AG09309 (cell line): ENCODE measurements around the gene CD34.

Source experiments
- DNase-seq: peaks from one replicate; pipeline ENCODE4 v3.0.0-alpha.2; 2010; ENCODE audit warnings: low read depth
- H3K4me3 ChIP-seq: 2 replicates; pipeline ENCODE4 v1.5.1; 2011; ENCODE audit warnings: mild to moderate bottlenecking, low read depth, low read length, moderate library complexity; ENCODE audit not compliant: control insufficient read depth
- TF ChIP-seq, protein P1 (sequence below): IDR thresholded peaks from 2 replicates; pipeline ENCODE4 v1.5.1; 2011; ENCODE audit warnings: mild to moderate bottlenecking, low read depth, low read length, inconsistent platforms; ENCODE audit not compliant: insufficient read depth, control insufficient read depth; ENCODE audit errors: missing control alignments

CD34 gene

DNA sequence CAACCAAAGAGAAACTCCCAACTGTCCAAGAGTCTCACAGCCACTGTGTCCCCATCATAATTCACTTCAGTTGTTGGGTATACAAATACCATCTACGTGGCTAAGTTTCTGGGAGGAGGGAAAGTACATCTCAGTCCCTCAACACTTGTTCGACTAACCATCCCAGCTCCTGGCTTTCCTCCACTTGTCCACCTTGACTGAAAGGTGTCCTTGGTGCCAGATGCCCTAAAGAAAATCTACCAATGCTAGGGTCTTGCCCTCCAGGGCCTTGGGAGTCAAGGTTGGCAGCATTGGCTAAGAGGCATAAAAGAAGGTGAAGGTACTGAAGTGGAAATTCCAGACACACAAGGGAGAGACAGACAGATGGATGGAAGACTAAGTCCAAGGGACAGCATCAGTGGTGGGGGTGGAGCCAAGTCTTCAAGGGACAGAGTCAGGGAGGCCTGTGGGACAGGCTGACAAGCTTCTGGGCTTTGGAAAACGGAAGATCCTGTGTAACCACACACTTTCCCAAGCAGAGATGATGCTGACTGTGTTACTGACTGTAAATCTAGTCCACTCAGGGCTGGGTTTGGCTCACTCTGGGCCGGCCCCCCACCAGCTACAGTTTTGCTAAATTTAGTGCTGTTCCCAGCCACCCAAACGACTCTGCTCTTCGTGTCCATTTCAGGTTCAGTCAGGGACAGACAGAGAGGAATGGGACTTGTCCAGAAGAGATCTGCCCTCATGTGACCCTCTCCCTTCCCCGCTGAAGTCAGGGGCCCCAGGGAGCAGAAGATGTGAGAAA lies 60.1 kb downstream of the CD34 start:
- DNase-seq: no peak
- no peak overlapping the region for H3K4me3 ChIP-seq
- TF ChIP-seq, protein P1, sequence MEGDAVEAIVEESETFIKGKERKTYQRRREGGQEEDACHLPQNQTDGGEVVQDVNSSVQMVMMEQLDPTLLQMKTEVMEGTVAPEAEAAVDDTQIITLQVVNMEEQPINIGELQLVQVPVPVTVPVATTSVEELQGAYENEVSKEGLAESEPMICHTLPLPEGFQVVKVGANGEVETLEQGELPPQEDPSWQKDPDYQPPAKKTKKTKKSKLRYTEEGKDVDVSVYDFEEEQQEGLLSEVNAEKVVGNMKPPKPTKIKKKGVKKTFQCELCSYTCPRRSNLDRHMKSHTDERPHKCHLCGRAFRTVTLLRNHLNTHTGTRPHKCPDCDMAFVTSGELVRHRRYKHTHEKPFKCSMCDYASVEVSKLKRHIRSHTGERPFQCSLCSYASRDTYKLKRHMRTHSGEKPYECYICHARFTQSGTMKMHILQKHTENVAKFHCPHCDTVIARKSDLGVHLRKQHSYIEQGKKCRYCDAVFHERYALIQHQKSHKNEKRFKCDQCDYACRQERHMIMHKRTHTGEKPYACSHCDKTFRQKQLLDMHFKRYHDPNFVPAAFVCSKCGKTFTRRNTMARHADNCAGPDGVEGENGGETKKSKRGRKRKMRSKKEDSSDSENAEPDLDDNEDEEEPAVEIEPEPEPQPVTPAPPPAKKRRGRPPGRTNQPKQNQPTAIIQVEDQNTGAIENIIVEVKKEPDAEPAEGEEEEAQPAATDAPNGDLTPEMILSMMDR: no peak

DNA sequence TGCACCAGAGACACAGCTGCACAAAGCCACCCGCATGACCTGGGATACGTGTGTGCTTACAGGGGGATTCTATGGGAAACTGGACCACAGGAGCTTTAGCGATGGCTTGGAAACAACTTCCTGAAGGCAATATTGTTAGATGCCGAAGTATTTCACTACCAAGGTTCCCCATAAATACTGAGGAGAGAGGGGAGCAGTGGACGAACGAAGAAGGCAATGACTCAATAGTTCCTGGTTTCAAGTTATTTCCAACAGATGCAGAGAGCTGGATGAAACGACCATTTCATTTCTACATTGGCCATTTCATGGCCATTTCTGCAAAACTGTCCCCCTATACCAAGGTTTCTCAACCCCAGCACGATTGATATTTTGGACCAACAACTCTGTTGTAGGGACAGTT lies 61.3 kb downstream of the CD34 start:
- TF ChIP-seq, protein P1: no peak
- no peak overlapping the region for H3K4me3 ChIP-seq
- DNase-seq: no peak

DNA sequence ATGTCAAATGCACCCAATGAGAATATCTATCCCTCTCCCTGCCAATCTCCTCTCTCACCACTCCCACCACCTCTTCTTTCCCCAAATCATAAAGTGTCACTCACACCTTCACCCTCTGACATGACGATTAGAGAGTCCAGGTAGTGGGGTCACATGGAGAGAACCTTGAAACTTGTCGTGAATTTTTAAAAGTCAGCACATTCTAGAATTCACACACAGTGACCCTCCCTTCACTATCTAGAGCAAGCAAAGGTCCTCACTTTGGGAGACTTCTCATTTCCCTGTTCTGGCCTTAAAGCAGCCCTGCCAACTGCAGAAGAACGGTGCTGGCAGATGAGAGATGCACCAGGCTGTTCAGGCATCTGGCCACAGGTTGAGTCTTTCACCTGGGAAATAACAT lies 61.9 kb downstream of the CD34 start:
- H3K4me3 ChIP-seq: no peak overlapping the region
- no peak for DNase-seq
- TF ChIP-seq, protein P1: no peak

DNA sequence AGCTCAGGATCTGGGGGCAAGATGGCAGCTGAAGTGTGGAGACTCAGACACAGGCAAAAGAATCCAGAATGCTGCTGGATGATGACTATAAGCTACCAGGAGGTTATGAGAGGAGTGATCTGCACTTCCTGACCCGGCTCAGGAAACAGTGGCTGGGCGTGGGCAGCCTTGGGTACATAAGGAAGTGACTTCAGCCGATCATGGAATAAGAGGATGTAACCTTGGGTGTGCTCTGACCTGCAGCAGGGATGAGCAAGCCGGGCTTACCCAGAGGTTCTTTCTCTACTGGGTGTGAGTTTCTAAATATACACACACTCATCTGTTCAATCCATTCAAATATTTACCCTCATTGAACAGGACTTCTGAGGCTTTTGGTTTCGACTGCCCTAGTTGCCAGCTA lies 62.7 kb downstream of the CD34 start:
- DNase-seq: no peak
- no peak overlapping the region for H3K4me3 ChIP-seq
- TF ChIP-seq, protein P1: no peak

DNA sequence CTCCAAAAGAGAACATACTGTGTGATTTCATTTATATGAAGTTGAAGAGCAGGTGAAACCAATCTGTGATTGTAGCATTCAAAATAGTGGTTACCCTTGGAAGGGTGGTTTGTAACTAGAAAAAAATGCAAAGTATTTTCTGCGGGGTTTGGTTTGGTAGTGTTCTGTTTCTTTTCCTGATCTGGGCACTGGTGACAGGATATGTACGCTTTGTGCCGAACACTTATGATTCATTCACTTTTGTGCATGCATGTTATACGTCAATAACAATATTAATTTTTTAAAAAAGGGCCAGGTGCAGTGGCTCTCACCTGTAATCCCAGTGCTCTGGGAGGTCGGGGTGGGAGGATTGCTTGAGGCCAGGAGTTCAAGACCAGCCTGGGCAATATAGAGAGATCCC lies 63.8 kb downstream of the CD34 start:
- TF ChIP-seq, protein P1: no peak
- no peak for DNase-seq
- no peak overlapping the region for H3K4me3 ChIP-seq

DNA sequence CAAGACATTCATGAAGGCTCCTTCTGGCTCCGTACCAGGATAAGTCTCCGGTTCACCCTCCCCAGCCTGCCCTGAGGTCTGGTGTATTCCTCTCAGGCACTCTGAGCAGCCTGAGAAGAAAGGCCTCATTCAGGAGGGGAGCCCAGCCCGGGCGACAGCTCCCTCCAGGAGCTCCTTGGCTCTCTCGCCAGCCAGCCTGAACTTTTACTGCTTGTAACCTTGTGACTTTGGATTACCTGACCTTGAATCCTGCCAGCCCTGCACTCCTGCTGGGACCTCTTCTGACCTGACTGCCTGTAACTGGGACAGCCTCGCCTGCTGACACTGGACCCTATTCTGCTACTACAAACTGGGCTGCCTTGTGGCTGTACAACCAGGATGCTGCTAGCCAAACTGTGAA lies 65.8 kb downstream of the CD34 start:
- TF ChIP-seq, protein P1: no peak
- DNase-seq: no peak
- H3K4me3 ChIP-seq: no peak overlapping the region
